NAMALWA (cell line): ENCODE results near the gene ADD3.
"Not testable (repeated sequence)": the region's sequence is repeated elsewhere in the genome, so short reads cannot be mapped to it uniquely, and the experiment has no call there.

ENCODE experiments used
- DNase-seq: peaks from one replicate; pipeline ENCODE4 v3.0.0-alpha.2; 2015; ENCODE audit warnings: low spot score

ADD3 gene

GRCh38 chr10:109975244-109976190, 32.3 kb upstream of the ADD3 start:
- no peak for DNase-seq

DNA sequence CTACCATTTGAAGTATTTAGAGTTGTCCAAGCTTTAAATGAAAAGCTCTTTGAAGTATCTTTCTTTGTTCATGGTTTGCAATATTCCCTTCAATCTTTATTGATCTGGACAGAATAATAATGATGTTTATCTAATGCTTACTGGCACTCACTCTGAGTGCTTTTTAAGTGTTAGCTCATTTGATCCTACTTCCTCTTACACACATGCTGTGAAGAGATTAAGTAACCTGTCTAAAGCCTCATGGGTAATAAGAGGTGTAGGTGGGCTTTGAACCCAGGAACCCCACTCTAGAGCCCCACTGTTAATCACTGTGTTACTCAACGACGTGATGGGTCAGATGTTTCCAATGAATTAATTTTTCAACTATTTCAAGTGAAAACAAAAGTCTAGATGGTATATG, 31.1 kb upstream of the ADD3 start:
- DNase-seq, result no peak

GRCh38 chr10:109977382-109977806, 30.4 kb upstream of the ADD3 start:
- DNase-seq, result no peak

DNA sequence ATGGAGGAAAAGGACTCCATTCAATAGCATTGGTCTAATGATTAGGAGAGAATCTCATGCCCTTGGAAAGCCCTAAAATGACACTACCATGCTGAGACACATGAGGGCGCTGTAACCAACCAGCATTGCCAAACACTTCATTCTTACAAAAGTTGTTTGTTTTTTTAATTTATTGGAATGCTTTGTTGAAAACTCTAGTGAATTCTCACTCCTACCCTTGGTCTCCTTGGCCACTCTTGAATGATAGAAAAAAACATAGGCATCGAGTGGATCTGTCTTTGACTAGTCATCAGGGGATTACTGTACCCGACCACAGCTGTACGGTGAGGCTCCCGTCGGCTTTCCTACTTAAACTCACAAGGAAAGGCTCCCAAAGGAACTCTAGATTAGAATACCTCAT, 29.3 kb upstream of the ADD3 start:
- DNase-seq, result peak; percentile 69

DNA sequence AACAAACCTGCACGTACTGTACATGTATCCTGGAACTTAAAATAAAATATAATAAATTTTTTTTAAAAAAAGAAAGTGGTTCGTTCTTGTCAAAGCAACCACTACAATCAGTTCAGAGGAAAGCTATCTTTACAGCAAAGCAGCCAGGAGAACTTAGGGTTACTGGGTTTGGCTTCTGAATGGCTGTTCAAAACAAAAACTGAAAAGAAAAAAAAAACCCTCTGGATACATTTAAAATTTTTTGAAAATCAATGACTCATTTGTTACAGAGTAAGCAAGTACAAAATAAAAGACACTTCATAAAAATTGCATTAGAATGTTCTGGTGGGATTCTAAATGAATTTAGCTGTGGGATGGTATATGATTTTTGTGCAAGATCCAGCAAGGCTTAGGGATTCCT, 28.6 kb upstream of the ADD3 start:
- DNase-seq, result no peak

- no peak for DNase-seq
These were observed 26.1 kb upstream of the ADD3 start for GRCh38 chr10:109981650-109982049.

DNA sequence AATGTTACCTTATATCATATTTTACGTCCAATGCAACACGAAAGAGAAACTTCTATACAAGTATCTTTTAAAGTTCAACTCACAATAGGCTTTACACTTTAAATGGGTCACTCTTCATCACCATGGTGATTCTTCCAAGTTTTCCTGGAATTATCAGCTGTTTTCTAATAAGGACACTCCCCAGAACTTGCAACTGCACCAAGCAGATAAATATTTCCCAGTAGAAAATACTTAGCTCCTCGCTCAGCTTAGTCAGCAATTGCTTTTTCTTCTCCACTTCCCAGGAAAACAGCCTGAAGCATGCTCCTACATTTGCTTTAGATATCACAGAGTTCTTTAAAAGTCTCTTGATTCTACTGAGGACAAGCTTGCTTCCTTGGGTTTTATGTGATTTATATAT, 25.7 kb upstream of the ADD3 start:
- no peak for DNase-seq

GRCh38 chr10:109982812-109983211, 25.0 kb upstream of the ADD3 start:
- no peak for DNase-seq

GRCh38 chr10:109984013-109984412, 23.8 kb upstream of the ADD3 start:
- no peak for DNase-seq

GRCh38 chr10:109985768-109986167, 22.0 kb upstream of the ADD3 start:
- DNase-seq, result not testable (repeated sequence)

GRCh38 chr10:109987452-109988211, 20.2 kb upstream of the ADD3 start:
- DNase-seq, result no peak

DNA sequence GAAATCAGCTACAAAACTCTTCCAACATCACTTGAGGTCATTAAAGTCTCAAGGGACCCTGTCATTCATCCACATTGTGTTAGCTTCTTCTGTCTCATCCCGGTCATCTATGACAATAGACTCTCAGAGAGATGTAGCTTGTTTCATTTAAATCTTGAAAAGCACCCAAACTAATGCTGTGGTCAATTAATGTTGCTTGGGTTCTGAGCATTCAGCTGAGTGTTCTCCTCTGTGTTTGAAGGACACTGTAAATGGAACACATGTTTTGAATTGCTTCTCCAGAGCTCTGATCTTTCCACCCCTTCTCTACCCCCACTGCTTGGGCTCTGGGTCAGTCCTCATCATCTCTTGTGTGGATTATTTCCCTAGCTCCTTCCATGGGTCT, 19.6 kb upstream of the ADD3 start:
- no peak for DNase-seq

DNA sequence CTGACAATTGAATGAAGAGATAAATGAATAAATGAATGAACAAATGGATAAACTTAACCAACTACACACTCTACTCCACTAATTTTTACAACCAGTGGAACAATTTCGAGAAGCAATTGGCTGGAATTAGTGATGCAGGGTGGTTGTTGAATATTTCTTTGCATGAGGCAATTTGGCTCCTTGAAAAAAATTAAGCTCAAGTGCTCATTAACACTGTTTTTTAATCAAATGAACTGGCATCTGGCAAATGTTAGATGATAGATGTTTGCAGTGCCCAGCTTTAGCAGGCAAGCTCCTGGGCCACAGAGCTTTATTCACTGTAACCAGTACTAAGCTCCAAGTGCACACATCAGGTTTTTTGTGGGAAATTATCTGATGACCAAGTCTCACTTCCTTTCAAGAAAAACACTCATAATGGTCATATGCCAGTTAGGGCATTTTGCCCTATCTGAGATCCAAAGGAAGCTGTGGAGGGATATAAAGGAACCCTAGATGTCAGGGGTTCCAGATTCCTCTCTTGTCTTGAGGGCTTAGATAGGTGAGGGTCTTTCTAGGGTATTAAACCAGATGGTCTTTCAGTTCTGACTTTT, 16.4 kb upstream of the ADD3 start:
- DNase-seq, result no peak

DNA sequence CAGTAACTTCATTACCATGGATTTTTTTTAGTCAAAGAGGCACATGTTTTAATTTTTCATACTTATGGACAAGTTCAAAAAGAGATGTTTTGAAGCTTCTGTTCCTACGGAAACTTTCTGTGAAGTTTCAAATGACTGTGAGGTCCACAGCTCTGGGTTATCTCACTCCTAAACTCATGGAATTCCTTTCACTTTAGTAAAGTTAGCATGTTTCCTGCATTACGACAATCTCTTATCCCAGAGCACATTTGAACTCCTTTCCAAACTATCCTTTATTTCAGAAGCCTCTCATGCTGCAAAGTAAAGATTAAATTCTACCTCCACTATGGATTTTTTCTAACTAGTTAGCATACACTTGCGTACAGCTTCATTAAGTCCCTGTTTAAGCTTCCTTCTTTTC, 15.3 kb upstream of the ADD3 start:
- DNase-seq, result no peak

GRCh38 chr10:109993551-109994330, 14.0 kb upstream of the ADD3 start:
- no peak for DNase-seq

DNA sequence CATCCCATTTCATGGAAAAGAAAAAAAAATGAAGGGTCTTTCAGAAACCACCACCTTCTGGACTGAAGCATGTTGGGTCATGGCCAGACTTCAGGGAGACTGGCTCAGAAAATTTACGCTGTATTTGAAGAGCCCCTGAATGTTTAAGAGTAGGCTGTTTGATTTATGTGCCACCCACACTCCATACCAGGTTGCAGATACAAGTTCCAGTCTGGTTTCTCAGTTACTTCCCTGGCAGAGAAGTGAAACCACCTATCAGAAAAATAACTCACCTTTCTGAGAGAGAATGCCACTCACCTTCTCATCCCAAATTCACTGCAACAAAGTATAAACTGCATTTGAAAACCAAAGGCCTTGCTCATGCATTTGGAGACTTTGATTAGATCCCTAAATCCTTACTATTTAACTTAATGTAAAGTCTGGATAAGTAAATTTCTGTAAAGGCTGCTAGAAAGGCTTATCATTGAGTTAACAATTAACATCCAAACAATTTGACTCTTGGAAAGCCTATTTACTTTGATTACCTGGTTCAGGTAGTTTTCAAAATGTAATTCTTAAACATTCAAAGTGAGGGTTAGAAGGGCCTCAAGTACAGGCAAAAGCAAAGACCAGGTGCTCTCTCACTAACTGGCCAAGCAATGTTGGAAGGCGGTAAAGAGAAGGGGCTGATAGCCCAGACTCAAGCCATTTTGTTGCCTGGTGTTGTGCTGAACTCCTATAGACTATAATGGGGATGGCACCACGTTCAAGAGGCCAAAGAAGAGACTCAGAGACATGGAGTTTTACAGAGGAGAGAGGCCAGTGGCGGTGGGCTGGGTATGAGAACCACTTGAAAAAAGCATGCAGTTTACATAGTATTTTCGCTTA, 12.8 kb upstream of the ADD3 start:
- no peak for DNase-seq

DNA sequence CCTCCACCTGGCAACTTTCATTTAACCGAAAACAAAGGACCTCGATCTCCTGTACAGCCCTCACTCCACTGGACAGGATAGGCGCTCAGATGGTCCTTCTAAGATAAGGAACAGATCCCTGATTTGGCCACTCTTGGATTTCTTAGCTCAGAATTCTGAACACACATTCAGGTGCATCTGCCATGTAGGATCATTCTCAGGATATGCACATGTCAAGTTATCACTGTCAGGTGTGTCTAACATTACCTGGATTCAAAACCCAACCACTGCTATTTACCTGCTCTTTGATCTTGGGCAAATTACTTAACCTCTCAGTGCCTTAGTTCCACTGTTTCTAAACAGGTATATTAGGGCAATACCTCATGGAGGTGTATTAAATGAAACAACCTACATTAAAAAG, 12.2 kb upstream of the ADD3 start:
- DNase-seq, result no peak

DNA sequence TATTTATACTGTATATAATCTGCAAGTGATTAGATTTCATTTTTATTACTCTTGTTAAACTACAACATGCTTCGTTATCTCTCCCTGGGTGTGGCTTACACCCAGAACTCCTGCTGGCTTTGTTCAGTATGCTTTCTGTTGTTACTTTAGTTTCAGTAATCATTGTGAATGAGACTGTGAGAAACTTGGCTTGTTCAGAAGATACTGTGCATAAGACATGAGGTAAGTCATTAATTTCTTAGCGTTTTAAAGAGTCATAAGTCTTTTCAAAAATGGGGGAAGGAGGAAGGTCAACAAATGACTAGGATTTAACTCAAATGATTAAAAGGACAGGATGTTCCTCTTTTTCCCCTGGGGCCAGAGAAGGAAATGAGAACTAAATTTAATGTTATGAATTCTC, 11.6 kb upstream of the ADD3 start:
- peak; percentile 38 for DNase-seq

GRCh38 chr10:109996766-109997171, 11.0 kb upstream of the ADD3 start:
- DNase-seq, result no peak

GRCh38 chr10:109997233-109997632, 10.6 kb upstream of the ADD3 start:
- DNase-seq, result no peak

GRCh38 chr10:109998513-109998912, 9.3 kb upstream of the ADD3 start:
- no peak for DNase-seq
